ENCODE data around the gene ZFYVE19. TPM values are rescaled to one million over a fixed set of nuclear protein-coding genes. Genes with fewer than 3 reads are reported as not detected.
A peak's percentile ranks its signal among the peaks of the same experiment; 100 is the strongest.

ZFYVE19 gene
- total and polyA plus RNA-seq, 2 of the 13 experiments (the other 11 are each of a cell fraction or from before 2014, with no cell fraction given): 23.3 to 44.0 TPM

GRCh38 chr15:40807888-40808461 is 1.1 kb downstream of the ZFYVE19 start (continued):
- TF ChIP-seq, protein P1, sequence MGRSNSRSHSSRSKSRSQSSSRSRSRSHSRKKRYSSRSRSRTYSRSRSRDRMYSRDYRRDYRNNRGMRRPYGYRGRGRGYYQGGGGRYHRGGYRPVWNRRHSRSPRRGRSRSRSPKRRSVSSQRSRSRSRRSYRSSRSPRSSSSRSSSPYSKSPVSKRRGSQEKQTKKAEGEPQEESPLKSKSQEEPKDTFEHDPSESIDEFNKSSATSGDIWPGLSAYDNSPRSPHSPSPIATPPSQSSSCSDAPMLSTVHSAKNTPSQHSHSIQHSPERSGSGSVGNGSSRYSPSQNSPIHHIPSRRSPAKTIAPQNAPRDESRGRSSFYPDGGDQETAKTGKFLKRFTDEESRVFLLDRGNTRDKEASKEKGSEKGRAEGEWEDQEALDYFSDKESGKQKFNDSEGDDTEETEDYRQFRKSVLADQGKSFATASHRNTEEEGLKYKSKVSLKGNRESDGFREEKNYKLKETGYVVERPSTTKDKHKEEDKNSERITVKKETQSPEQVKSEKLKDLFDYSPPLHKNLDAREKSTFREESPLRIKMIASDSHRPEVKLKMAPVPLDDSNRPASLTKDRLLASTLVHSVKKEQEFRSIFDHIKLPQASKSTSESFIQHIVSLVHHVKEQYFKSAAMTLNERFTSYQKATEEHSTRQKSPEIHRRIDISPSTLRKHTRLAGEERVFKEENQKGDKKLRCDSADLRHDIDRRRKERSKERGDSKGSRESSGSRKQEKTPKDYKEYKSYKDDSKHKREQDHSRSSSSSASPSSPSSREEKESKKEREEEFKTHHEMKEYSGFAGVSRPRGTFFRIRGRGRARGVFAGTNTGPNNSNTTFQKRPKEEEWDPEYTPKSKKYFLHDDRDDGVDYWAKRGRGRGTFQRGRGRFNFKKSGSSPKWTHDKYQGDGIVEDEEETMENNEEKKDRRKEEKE (IDR thresholded peaks at IDR 0.05): no peak
- TF ChIP-seq YEATS2 (CRISPR knock-in tag; IDR thresholded peaks at IDR 0.05; ENCODE audit: borderline replicate concordance) (no peak), ZNF430 (CRISPR knock-in tag; IDR thresholded peaks at IDR 0.05) (no peak), ZSCAN12 (CRISPR knock-in tag; IDR thresholded peaks at IDR 0.05) (no peak), ARNT2 (CRISPR knock-in tag; IDR thresholded peaks at IDR 0.05; ENCODE audit: low read depth) (0 out of 2 replicates have a peak, but pooled peaks have one; percentile 8)

DNA sequence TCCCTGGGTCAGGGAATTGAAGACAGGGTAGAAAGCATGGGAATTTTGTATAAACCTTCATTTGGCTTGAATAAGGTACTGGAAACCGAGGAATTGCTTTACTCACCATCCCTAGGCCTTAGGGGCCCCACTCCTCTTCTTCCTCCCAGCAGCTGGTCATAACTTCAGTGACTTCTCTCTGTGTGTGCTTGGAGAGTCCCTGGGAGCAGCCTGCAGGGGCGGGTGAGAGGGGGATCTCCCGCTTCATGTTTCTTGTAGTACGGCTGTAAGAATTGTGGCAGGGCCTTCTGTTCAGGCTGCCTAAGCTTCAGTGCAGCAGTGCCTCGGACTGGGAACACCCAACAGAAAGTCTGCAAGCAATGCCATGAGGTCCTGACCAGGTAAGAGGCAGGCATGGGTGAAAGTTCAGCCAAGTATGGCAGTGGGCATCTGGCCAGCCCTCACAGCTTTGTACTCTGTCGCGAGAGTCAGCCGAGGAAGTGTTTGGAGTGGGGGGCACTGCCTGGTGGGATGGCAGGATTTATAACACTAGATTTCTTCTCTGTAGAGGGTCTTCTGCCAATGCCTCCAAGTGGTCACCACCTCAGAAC is 2.1 kb downstream of the ZFYVE19 start:
- Histone ChIP-seq H3K9me3 (ENCODE audit: low read length) (no peaks in the 10 kb centered on the region), H3K4me2 (ENCODE audit: low read depth, low read length) (peak overlapping the region; percentile 97), H3K79me2 (ENCODE audit: insufficient read depth, low read length) (peaks cover 18% of the 10 kb centered on the region), H2AFZ (ENCODE audit: low read length) (no peak overlapping the region), H3K36me3 (replicated peaks in 1 of 2; ENCODE audit: control insufficient read depth in 1 of 2, insufficient read depth in 2 of 2, low read length in 2 of 2) (peaks cover 7 to 22% of the 10 kb centered on the region in 2 experiments), H3K27ac (ENCODE audit: extremely low read length, insufficient read depth, low read length) (no peak overlapping the region), H3K4me1 (ENCODE audit: insufficient read depth, low read length) (peaks cover 26% of the 10 kb centered on the region), H3K27me3 (ENCODE audit: control insufficient read depth in 1 of 2, insufficient read depth in 2 of 2, low read length in 2 of 2) (no peaks in the 10 kb centered on the region; a peak in 1 of 5 replicates), H3K9ac (ENCODE audit: insufficient read depth, low read depth, low read length) (0 out of 2 replicates have a peak overlapping the region, but pooled peaks have one; percentile 81), H4K20me1 (ENCODE audit: insufficient read depth, low read length) (no peaks in the 10 kb centered on the region), H3K4me3 (replicated peaks in 1 of 3; ENCODE audit: insufficient read depth in 1 of 3, low read depth in 2 of 3, low read length in 3 of 3) (no peak overlapping the region)
- ATAC-seq (no peak), FAIRE-seq (no peak), DNase-seq (ENCODE audit: low spot score) (no peak)
- CTCF ChIA-PET (ENCODE audit: low intra/inter-chr PET ratio, low total read pairs): no interaction called here
- intact Hi-C loops (cut with micrococcal nuclease; ENCODE audit: unreplicated experiment) (no loop called here), in situ Hi-C loops (cut with HindIII; ENCODE audit: extremely low pct_ligation_motif_present, low pct_unique_long_range_greater_than_20kb) (no loop called here)
- TF ChIP-seq SRSF9 (IDR thresholded peaks at IDR 0.05; ENCODE audit: borderline replicate concordance, insufficient read depth, low read depth, low read length, poor library complexity, severe bottlenecking) (no peak), SRSF1 (optimal IDR thresholded peaks at IDR 0.05; ENCODE audit: low read depth, low read length) (no peak), ZSCAN12 (CRISPR knock-in tag; IDR thresholded peaks at IDR 0.05) (no peak)
- POLR2A ChIA-PET: no interaction called here
- no TSS peak for BruUV-seq (replicated peaks)
- 85% methylated on average over 5 of the region's 8 CpGs for WGBS (ENCODE audit: low lambda C conversion rate)

Data from HepG2 (cell line).